B cell (primary cell): ENCODE data around the gene DNAJC11. TPM values are rescaled to one million over a fixed set of nuclear protein-coding genes. Genes with fewer than 3 reads are reported as not detected.
A peak's percentile ranks its signal among the peaks of the same experiment; 100 is the strongest.

Source experiments
- ATAC-seq: fragments of 200-7000 bp; cut with Tn5 transposase; one replicate; pipeline ENCODE4 v1.10.0; 2021; ENCODE audit warnings: low read depth, mild to moderate bottlenecking, moderate number of reproducible peaks, moderate library complexity
- CTCF ChIA-PET: fragments of 350-600 bp; sonication (Branson Sonifier 250); formaldehyde crosslinking; loops from one replicate; lab custom pipeline; 2021; ENCODE audit warnings: antibody characterized with exemption, inconsistent platforms; lab: Charles Lee
- POLR2A ChIA-PET: fragments of 350-600 bp; sonication (Branson Sonifier 250); formaldehyde crosslinking; loops from one replicate; lab custom pipeline; 2021; ENCODE audit warnings: antibody characterized with exemption; lab: Charles Lee
- DNase-seq: peaks from one replicate; pipeline ENCODE4 v3.0.0; 2013
- H2AFZ ChIP-seq: 2 replicates; pipeline ENCODE4 v1.6.1; 2012; ENCODE audit warnings: mild to moderate bottlenecking, low read depth, low read length; ENCODE audit not compliant: insufficient read depth, poor library complexity, severe bottlenecking
- H3K27ac ChIP-seq, 2 donors: 1 replicate in 1 of 2; 2 replicates in 1 of 2; pipeline ENCODE4 v1.5.1; 2012 to 2013; ENCODE audit warnings: low read length in 2 of 2, mild to moderate bottlenecking in 2 of 2, moderate library complexity in 1 of 2
- H3K27me3 ChIP-seq, 4 experiments: fragments of 200-600 bp in 1 of 4; sonication (generic) in 1 of 4; replicated peaks in 1 of 4; 1 replicate in 2 of 4; 2 replicates in 2 of 4; pipeline versions ENCODE4 v1.6.1 to v1.7.0; 2013 to 2016; ENCODE audit warnings: low read length in 3 of 4, mild to moderate bottlenecking in 2 of 4, mixed read lengths in 1 of 4, moderate library complexity in 1 of 4; ENCODE audit not compliant: insufficient read depth in 4 of 4, control insufficient read depth in 3 of 4; ENCODE audit errors: control extremely low read depth in 1 of 4
- H3K36me3 ChIP-seq, 2 experiments: replicated peaks in 1 of 2; 1 replicate in 1 of 2; 2 replicates in 1 of 2; pipeline versions ENCODE4 v1.6.1 to v1.7.1; 2013; ENCODE audit warnings: low read length in 1 of 2; ENCODE audit not compliant: insufficient read depth in 2 of 2, control insufficient read depth in 1 of 2; ENCODE audit errors: control extremely low read depth in 1 of 2, extremely low read depth in 1 of 2
- H3K4me1 ChIP-seq, 2 donors: fragments of 200-600 bp in 1 of 2; sonication (generic) in 1 of 2; 1 replicate in 1 of 2; 2 replicates in 1 of 2; pipeline versions ENCODE4 v1.5.1 to v1.6.1; 2013 to 2017; ENCODE audit warnings: low read length in 2 of 2; ENCODE audit not compliant: control insufficient read depth in 2 of 2, insufficient read depth in 2 of 2
- H3K4me2 ChIP-seq: replicated peaks from 2 replicates; pipeline ENCODE3; 2012; ENCODE audit warnings: mild to moderate bottlenecking, low read depth, low read length; ENCODE audit not compliant: poor library complexity, severe bottlenecking
- H3K4me3 ChIP-seq, 5 experiments: fragments of 200-600 bp in 1 of 5; sonication (generic) in 1 of 5; 1 replicate in 3 of 5; 2 replicates in 2 of 5; pipeline versions ENCODE4 v1.5.1 to v1.7.0; 2011 to 2016; ENCODE audit warnings: low read length in 4 of 5, mild to moderate bottlenecking in 4 of 5, low read depth in 2 of 5, control low read depth in 1 of 5, moderate library complexity in 1 of 5; ENCODE audit not compliant: insufficient read depth in 1 of 5; ENCODE audit errors: control extremely low read depth in 1 of 5, extremely low read depth in 1 of 5
- H3K79me2 ChIP-seq: fragments of 200-600 bp; sonication (generic); one replicate; pipeline ENCODE4 v1.6.0; 2016; ENCODE audit warnings: low read length; ENCODE audit not compliant: control insufficient read depth, insufficient read depth
- H3K9ac ChIP-seq: fragments of 200-600 bp; sonication (generic); 2 replicates; pipeline ENCODE4 v1.6.1; 2017; ENCODE audit warnings: mild to moderate bottlenecking, low read length, moderate library complexity
- H3K9me3 ChIP-seq, 3 donors: one replicate each; pipeline versions ENCODE4 v1.6.1 to v1.7.1; 2013; ENCODE audit warnings: low read length in 2 of 3; ENCODE audit not compliant: control insufficient read depth in 2 of 3, insufficient read depth in 1 of 3; ENCODE audit errors: control extremely low read depth in 1 of 3
- H4K20me1 ChIP-seq: 2 replicates; pipeline ENCODE4 v1.6.0; 2012; ENCODE audit warnings: mild to moderate bottlenecking, low read length; ENCODE audit not compliant: insufficient read depth, control insufficient read depth, poor library complexity, severe bottlenecking
- H3K27ac Mint-ChIP-seq: one replicate; pipeline ENCODE4 v1.8.0; 2021; ENCODE audit warnings: mixed read lengths
- H3K27me3 Mint-ChIP-seq: one replicate; pipeline ENCODE4 v1.8.0; 2021; ENCODE audit warnings: mixed read lengths
- H3K4me1 Mint-ChIP-seq: one replicate; pipeline ENCODE4 v1.8.0; 2021; ENCODE audit warnings: mixed read lengths
- H3K4me3 Mint-ChIP-seq: one replicate; pipeline ENCODE4 v1.8.0; 2021; ENCODE audit warnings: mixed read lengths
- H3K9me3 Mint-ChIP-seq: one replicate; pipeline ENCODE4 v1.8.0; 2022; ENCODE audit warnings: mixed read lengths; ENCODE audit not compliant: insufficient read depth
- CTCF ChIP-seq: fragments of 200-600 bp; IDR thresholded peaks from one replicate; pipeline ENCODE4 v1.8.0; 2022; ENCODE audit warnings: antibody characterized with exemption, mild to moderate bottlenecking
- EZH2 ChIP-seq: IDR thresholded peaks from 2 replicates; pipeline ENCODE4 v1.6.1; 2012; ENCODE audit warnings: borderline replicate concordance, low read depth, mild to moderate bottlenecking, moderate library complexity, low read length; ENCODE audit not compliant: insufficient read depth, poor library complexity, severe bottlenecking
- WGBS: methylation state at CpG from one replicate; pipeline ENCODE4 v1.1.5; 2013; ENCODE audit warnings: missing lambda C conversion rate; ENCODE audit not compliant: insufficient coverage; 5-methylcytosine and 5-hydroxymethylcytosine counted together
- intact Hi-C: fragments of 100-400 bp; cut with micrococcal nuclease; formaldehyde crosslinking; loops from one replicate; pipeline ENCODE4 v1.10.0; 2022
- polyA plus RNA-seq: library from polyadenylated mRNA; depleted of rRNA; stranded (reverse); fragments of >200 nt; gene quantifications from 2 replicates; pipeline ENCODE4 v1.2.3, GENCODE V29; 2012
- total RNA-seq, 2 donors: library from RNA; stranded (reverse); fragments of 120-200 nt in 1 of 2; gene quantifications; 1 replicate in 1 of 2; 2 replicates in 1 of 2; pipeline versions ENCODE4 v1.2.3 to v1.2.4, GENCODE V29; 2013 to 2022

Gene DNAJC11
- total and polyA plus RNA-seq, 2 donors (not counting 1 experiment from before 2014, with no cell fraction given), result 29.2 to 51.6 TPM

- Mint-ChIP-seq H3K27me3 (no peaks in the 10 kb centered on the region), H3K4me3 (peak overlapping the region; percentile 93), H3K27ac (peak overlapping the region; percentile 92), H3K4me1 (peaks cover 41% of the 10 kb centered on the region), H3K9me3 (no peaks in the 10 kb centered on the region)
- WGBS, result under 1% methylated on average over 37 of the region's 40 CpGs
- DNase-seq (peak; percentile 71), ATAC-seq (peak; percentile 29)
- Histone ChIP-seq H3K27ac (peak overlapping the region; percentile 35 to 59), H4K20me1 (peaks cover 48% of the 10 kb centered on the region), H3K9ac (peak overlapping the region; percentile 78), H3K9me3 (no peaks in the 10 kb centered on the region), H2AFZ (peak overlapping the region; percentile 89), H3K27me3 (no peaks in the 10 kb centered on the region), H3K4me1 (peaks cover 29 to 43% of the 10 kb centered on the region in 2 donors), H3K36me3 (peaks cover 0 to 18% of the 10 kb centered on the region in 2 experiments), H3K4me3 (peak overlapping the region; percentile 65 to 94 (median 68)), H3K79me2 (peaks cover 53% of the 10 kb centered on the region), H3K4me2 (peak overlapping the region; percentile 100)
- TF ChIP-seq CTCF, result no peak
- TF ChIP-seq EZH2, result no peak
- intact Hi-C loops, result loop anchor here (1.0 kb wide), 1 partner anchor 21 kb away; no protein-coding TSS in a partner anchor
- ChIA-PET POLR2A (interaction anchor here (0.7 to 3.4 kb wide), 5 partner anchors 11 to 207 kb away, joined by 4 to 21 read pairs (median 14); partner anchors contain the start of genes NOL9, PHF13, TAS1R1 and ZBTB48), CTCF (interaction anchor here (1.2 to 5.4 kb wide), 5 partner anchors 16 to 46 kb away, joined by 3 to 33 read pairs (median 9); partner anchors contain the start of genes NOL9, TAS1R1, THAP3 and ZBTB48)
Observed at GRCh38 chr1:6601049-6601922, 100.3 kb downstream of the DNAJC11 start.
